Measurements from ENCODE around the gene FBLN5. TPM values are rescaled to one million over a fixed set of nuclear protein-coding genes. Genes with fewer than 3 reads are reported as not detected.

The FBLN5 gene
- total RNA-seq, 1 donor, result 0.63 TPM

DNA sequence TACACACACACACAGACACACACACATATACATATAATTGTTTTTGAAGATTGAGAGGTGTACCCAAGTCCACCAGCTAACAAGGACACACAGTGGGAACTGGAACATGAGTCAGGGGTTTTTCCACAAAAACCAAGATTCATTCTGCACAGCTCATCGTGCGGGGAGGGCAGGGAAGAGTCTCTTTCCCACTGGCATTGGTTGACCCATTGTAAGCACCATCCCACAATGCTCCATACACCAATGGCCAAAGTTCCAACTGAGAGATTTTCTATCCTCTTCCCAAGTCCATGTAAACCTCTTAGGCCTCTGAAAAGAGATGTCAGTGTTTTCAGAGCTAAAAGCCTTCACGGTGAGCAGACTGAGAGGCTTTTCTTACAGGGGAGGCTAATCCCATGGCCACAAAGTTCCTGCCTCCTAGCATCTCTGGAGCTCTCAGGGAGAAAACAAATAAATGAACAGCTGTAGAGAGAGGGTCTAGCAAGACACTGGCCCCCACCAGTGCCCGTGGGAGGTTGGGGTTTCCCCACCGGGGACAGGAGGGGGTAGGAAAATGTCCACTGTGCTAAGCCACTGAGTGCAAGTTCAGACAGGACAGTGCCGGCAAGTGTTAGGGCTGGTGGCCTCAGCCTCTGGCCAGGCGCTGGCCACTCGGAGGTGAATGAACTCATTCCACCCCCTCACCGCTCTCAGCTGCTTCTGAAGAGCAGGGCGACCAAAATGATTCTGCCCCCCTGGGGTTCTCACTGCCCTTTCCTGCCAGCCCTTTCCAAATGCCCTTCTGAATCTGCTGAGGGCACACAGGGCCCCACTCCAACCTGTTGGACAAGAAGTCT, 58.6 kb downstream of the FBLN5 start:
- peaks cover 24% of the 10 kb centered on the region for H3K4me1 ChIP-seq (ENCODE audit: insufficient read depth, low read length)

DNA sequence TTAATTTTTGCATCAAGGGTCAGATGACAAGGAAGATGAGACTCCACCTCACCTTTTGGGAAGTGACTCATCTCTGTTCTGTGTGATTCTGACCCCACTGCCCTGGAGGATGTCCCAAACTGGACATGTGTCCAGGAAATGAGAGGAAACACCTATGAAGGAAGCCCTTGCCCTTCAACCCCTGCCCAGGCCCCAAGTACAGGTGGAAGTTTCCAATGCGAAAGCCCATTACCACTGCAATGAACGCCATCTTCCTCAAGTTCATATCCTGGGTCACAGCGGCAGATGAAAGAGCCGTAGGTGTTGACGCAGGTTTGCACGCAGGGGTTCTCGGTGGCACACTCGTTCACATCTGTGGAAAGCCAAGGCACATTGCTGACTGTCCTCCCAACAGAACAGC, 60.5 kb downstream of the FBLN5 start:
- H3K4me3 ChIP-seq (ENCODE audit: low read length), result no peak overlapping the region

More for the DNA sequence above, 58.6 kb downstream of the FBLN5 start:
- H3K9me3 ChIP-seq (ENCODE audit: low read depth, low read length), result no peaks in the 10 kb centered on the region
- no peaks in the 10 kb centered on the region for H3K27me3 ChIP-seq (ENCODE audit: insufficient read depth, low read length)
- H3K4me3 ChIP-seq (ENCODE audit: low read length), result no peak overlapping the region

DNA sequence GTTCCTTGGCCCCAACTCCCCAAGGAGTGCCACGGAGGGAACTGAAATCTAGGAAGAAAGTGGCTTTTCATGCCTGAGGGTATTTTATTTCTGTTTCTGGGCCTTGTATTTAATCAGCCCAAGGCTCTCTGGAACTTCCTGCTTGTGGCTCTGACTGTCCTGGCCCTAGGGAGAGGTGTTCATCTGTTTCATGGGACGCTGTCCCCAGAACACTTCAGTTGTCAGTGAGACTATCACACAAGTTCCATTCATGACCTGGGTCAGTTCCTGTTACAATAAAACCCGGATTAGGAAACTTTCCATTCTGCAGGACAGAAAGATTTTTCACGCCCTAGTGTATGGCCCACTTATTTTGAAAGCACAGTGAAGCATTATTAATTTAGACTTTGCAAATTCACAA, 61.7 kb downstream of the FBLN5 start:
- no peaks in the 10 kb centered on the region for H3K27me3 ChIP-seq (ENCODE audit: insufficient read depth, low read length)
- H3K4me1 ChIP-seq (ENCODE audit: insufficient read depth, low read length), result peaks cover 16% of the 10 kb centered on the region
- H3K9me3 ChIP-seq (ENCODE audit: low read depth, low read length), result no peaks in the 10 kb centered on the region

More for the DNA sequence above, 60.5 kb downstream of the FBLN5 start:
- Histone ChIP-seq H3K9me3 (ENCODE audit: low read depth, low read length) (no peaks in the 10 kb centered on the region), H3K4me1 (ENCODE audit: insufficient read depth, low read length) (peaks cover 19% of the 10 kb centered on the region), H3K27me3 (ENCODE audit: insufficient read depth, low read length) (no peaks in the 10 kb centered on the region)

DNA sequence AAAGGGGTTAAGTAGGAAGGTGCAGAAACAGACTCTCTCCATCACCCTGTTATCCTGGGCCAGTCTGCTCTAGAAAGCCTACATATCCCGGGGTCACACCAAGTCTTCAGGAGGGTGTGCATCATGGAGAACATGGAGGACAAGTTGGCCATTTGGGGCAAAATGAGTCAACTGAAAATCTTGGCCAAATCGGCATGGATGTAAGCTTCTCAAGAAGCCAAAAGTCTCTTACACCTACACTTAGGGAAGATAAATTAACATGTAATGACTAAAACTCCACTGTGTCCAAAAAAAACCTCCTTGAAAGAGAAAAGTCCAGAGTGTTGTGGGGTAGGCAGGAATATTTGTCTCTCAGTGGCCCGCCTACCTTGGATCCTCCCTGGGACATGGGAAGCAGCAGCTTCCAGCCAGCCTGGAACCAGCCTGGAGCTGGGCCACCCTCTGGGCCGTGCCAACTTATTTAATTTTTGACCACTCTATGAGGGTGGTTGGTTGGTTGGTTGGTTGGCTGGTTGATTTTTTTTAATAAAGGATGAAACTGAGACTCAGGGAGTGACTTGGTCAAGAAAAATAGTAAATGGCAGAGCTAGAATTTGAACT, 62.3 kb downstream of the FBLN5 start:
- Histone ChIP-seq H3K27me3 (ENCODE audit: insufficient read depth, low read length) (no peaks in the 10 kb centered on the region), H3K4me3 (ENCODE audit: low read length) (no peak overlapping the region), H3K9me3 (ENCODE audit: low read depth, low read length) (no peaks in the 10 kb centered on the region), H3K4me1 (ENCODE audit: insufficient read depth, low read length) (peaks cover 14% of the 10 kb centered on the region)

More for the DNA sequence above, 61.7 kb downstream of the FBLN5 start:
- no peak overlapping the region for H3K4me3 ChIP-seq (ENCODE audit: low read length)

DNA sequence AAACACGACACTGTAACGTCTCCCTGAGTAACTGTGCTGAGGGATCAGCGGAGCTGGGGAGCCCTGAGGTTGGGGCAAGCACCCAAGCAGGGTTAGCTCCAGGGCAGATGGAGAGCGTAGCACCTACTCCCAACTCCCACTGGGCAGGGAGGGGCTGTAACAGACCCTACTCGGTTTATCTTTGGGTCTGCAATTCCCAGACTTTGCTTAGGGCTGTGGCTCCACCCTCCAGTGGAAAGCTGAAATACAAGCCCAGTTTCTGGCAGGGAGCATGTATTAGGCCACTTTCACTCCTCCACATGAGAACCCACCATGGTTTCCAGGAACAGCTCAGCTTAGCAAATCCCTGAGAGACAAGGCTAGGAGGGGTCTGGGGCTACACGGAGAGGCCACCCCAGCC, 62.8 kb downstream of the FBLN5 start:
- H3K4me1 ChIP-seq (ENCODE audit: insufficient read depth, low read length), result peaks cover 8% of the 10 kb centered on the region
- H3K27me3 ChIP-seq (ENCODE audit: insufficient read depth, low read length), result no peaks in the 10 kb centered on the region
- H3K4me3 ChIP-seq (ENCODE audit: low read length), result no peak overlapping the region
- H3K9me3 ChIP-seq (ENCODE audit: low read depth, low read length), result no peaks in the 10 kb centered on the region

DNA sequence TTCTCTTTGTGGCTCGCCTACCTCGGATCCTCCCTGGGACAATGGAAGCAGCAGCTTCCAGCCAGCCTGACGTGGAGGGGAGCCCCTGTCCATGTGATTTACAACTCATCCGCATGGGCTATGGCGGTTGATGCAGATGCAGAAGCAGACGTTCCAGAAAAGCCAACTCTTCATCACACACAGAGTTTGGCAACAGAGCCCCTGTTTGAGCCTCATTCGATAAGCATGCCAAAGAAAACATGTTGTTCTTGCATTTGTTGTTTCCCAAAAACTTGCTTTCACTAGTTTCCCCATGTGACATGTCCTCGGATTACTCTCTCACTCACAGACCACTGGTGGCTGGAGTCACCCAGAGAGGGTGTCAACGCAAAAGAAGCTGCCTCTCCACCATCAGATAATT, 63.7 kb downstream of the FBLN5 start:
- peaks cover 4% of the 10 kb centered on the region for H3K4me1 ChIP-seq (ENCODE audit: insufficient read depth, low read length)
- H3K9me3 ChIP-seq (ENCODE audit: low read depth, low read length), result no peaks in the 10 kb centered on the region
- no peak overlapping the region for H3K4me3 ChIP-seq (ENCODE audit: low read length)
- H3K27me3 ChIP-seq (ENCODE audit: insufficient read depth, low read length), result no peaks in the 10 kb centered on the region

DNA sequence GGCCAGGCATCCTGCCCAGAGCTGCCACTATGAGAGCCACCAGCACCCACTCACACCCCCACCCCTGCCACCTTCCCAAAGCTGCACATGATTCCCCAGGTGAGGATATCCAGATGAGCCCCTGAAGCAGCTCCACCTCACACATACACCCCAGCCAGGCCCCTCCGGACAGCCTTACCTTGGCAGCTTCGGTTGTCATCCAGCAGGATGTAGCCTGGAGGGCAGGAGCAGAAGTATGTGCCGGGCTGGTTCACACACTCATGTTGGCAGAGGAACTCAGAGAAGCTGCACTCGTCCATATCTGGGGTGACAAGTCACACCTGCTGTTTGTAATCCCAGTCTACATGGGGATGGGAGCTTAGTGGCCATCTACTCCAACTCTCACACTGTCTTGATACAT, 64.7 kb downstream of the FBLN5 start:
- H3K4me3 ChIP-seq (ENCODE audit: low read length), result no peak overlapping the region

DNA sequence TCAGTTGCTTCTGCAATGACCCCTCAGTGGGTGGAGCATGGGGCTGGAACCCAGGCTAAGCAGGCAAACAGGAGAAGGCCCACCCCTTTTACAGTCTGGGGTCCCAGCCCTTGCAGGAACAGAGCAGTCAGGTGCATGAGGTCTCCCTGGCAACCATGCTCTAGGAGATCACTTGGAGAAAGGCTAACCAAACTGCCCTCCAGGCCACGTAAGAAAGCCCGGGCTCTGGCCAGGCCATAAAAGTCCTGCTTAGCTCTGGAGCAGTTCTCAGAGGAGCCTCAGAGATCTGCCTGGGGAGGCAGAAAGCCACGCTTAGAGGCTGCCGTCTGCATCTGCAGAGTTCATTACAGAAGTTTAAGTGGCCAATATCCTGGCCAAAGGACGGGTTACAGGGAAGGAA, 65.1 kb downstream of the FBLN5 start:
- H3K27me3 ChIP-seq (ENCODE audit: insufficient read depth, low read length), result no peaks in the 10 kb centered on the region
- peaks cover 7% of the 10 kb centered on the region for H3K4me1 ChIP-seq (ENCODE audit: insufficient read depth, low read length)
- H3K9me3 ChIP-seq (ENCODE audit: low read depth, low read length), result no peaks in the 10 kb centered on the region
- H3K4me3 ChIP-seq (ENCODE audit: low read length), result no peak overlapping the region

More for the DNA sequence above, 64.7 kb downstream of the FBLN5 start:
- Histone ChIP-seq H3K27me3 (ENCODE audit: insufficient read depth, low read length) (no peaks in the 10 kb centered on the region), H3K4me1 (ENCODE audit: insufficient read depth, low read length) (peaks cover 4% of the 10 kb centered on the region), H3K9me3 (ENCODE audit: low read depth, low read length) (no peaks in the 10 kb centered on the region)

DNA sequence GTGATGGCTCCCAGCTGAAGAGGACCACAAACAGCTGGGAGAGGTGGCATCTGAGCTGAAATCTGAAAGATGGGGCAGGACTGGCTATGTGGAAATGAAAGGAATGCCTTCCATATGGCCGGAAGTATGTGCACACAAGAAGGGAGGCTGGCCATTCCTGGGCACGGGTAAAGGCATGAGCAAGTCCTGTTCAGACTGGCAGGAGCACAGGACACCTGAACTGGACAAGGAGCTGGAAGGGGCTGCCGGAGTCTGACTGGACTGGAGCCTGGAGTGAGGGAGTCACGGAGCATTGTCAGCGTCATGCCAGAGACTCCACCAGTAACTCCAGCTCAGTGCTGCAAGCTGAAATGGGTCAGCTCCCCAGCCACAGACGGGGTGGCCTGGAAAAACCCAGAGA, 68.3 kb downstream of the FBLN5 start:
- H3K4me1 ChIP-seq (ENCODE audit: insufficient read depth, low read length), result peaks cover 23% of the 10 kb centered on the region
- no peaks in the 10 kb centered on the region for H3K27me3 ChIP-seq (ENCODE audit: insufficient read depth, low read length)
- H3K9me3 ChIP-seq (ENCODE audit: low read depth, low read length), result no peaks in the 10 kb centered on the region
- H3K4me3 ChIP-seq (ENCODE audit: low read length), result no peak overlapping the region

DNA sequence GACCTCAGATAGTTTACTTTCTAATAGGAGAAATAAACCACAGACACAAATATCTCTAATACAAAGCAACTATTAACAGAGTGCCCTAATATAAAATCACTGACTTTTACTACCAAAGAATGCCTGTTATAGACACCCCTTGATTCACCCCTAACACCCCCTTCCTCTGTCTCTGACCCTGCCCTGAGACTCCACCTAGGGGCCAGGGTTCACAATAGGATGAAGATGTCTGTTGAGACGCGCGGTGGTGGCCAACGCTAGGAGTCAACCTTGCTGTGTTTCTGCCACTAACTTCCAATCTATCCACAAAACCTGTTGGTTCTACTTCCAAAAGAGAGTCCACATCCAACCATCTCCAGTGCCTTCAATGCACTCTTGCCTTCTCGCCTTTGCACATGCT, 69.2 kb downstream of the FBLN5 start:
- peaks cover 32% of the 10 kb centered on the region for H3K4me1 ChIP-seq (ENCODE audit: insufficient read depth, low read length)
- no peaks in the 10 kb centered on the region for H3K27me3 ChIP-seq (ENCODE audit: insufficient read depth, low read length)
- H3K4me3 ChIP-seq (ENCODE audit: low read length), result no peak overlapping the region
- H3K9me3 ChIP-seq (ENCODE audit: low read depth, low read length), result no peaks in the 10 kb centered on the region

DNA sequence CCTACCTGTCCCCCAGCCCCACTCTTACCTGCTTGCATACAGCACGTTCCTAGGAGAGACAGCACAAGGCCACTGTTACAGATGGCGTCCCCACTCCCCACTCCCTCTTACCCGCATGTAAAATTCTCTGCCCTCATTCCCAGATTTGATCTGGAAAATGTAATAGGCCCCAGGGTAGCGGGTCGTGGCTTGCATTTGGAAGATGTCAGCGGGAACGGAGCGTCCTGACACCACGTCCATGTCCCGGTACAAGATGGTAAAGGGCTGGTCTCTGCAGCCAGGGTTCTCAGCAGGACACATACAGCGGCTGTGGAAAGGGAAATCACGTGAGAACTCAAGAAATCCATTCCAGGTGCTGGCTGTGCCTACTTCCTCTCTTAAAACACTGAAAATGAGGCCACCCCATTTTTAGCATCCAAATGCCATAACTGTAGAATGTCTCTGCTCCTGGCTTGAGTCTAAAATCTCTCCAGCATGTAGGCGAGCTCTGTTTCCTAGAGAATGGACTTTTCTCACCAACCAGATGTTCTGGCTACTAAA, 70.0 kb downstream of the FBLN5 start:
- no peaks in the 10 kb centered on the region for H3K27me3 ChIP-seq (ENCODE audit: insufficient read depth, low read length)
- H3K4me1 ChIP-seq (ENCODE audit: insufficient read depth, low read length), result peaks cover 41% of the 10 kb centered on the region
- no peak overlapping the region for H3K4me3 ChIP-seq (ENCODE audit: low read length)
- H3K9me3 ChIP-seq (ENCODE audit: low read depth, low read length), result no peaks in the 10 kb centered on the region

DNA sequence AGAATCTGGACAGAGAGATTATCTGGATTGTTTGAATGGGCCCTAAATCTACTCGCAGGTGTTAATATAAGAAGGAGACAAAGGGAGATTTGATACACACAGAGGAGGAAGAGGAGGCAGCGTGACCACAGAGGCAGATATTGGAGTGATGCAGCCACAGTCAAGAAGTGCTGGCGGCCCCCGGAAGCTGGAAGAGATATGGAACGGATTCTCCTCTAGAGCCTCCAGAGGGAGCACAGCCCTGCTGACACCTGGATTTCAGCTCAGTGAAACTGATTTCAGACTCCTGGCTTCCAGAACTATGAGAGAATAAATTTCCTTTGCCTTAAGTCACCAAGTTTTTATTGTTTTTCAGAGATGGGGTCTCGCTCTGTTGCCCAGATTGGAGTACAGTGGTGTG, 71.0 kb downstream of the FBLN5 start:
- H3K4me1 ChIP-seq (ENCODE audit: insufficient read depth, low read length), result peaks cover 50% of the 10 kb centered on the region
- H3K9me3 ChIP-seq (ENCODE audit: low read depth, low read length), result no peaks in the 10 kb centered on the region
- H3K27me3 ChIP-seq (ENCODE audit: insufficient read depth, low read length), result no peaks in the 10 kb centered on the region
- no peak overlapping the region for H3K4me3 ChIP-seq (ENCODE audit: low read length)

DNA sequence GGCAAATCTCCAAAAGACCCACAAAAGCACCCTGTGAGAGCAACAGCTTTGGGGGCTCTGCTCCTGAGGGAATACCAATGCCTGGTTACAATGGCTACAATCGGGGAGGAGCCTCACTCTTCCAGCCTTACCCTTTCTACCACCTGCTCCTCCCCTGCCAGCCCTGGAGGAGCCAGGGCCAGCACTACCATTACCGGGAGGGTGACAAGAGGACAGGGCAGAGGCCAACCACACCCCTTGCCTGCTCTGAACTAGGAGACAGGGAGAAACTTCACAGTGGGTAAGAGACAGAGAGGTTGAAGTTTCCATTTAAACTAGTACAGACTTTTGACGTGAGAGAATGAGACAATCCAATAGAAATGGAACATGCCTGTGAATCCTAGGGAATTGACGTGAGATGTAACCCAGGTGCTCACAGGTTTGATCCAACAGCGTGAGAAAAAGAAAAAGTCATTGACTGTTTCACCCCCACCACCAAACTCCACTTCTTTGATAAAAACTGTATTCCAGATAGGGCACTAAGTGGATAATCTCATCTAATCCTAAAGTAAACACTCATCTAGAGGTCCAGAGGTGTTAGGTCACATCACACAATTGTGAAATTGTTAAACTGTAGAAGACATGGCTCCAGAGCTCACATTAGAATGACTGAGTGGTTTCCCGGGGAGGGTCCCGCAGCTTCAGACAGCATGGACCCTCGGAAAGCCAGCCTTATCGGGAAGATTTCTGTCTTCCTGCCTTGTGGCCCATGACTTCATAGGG, 71.8 kb downstream of the FBLN5 start:
- Histone ChIP-seq H3K27me3 (ENCODE audit: insufficient read depth, low read length) (no peaks in the 10 kb centered on the region), H3K9me3 (ENCODE audit: low read depth, low read length) (no peaks in the 10 kb centered on the region), H3K4me1 (ENCODE audit: insufficient read depth, low read length) (peaks cover 57% of the 10 kb centered on the region), H3K4me3 (ENCODE audit: low read length) (no peak overlapping the region)

DNA sequence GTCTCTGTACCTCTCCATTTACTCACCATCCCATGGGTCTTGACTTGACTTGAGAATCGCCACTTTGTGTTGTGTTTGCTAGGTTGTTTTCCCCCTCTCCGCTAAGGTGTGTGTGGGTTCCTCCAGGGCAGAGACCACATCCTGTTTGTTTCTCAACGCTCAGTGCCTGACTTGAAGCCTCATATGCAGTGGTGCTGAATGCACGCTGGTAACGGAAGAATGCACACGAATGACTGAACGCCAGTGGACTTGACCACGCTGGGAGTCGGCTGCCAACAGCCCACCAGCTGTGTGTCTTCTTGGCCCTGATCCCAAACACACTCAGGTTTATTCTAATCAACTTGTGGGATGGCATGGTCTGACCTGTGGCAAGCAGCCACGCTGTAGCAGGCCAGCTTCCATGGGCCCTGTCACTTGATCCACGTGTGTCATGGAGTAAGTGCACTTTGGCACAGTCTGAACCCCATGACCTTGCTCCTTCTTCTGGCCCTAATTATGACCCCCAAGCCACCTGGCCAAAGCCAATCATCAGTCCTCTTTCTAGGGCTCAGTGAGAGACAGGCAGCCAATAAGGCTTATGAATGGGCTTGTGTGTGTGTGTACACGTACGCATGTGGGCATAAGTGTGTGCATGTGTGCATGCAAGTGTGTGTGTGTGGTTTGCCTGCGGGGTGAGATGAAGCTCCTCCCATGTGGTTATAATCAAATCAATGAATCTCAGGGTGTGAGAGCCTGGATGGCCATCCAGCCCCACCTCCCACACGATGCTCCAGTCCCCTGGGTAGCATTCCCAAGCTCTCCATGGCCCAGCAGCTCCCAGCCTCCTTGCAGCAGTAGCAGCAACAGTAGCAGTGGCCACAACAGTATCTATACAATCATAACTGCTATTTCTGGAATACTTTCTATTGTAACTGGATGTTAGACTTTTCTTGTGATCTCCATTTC, 73.8 kb downstream of the FBLN5 start:
- Histone ChIP-seq H3K4me3 (ENCODE audit: low read length) (peak overlapping the region; percentile 17), H3K27me3 (ENCODE audit: insufficient read depth, low read length) (no peaks in the 10 kb centered on the region), H3K9me3 (ENCODE audit: low read depth, low read length) (no peaks in the 10 kb centered on the region), H3K4me1 (ENCODE audit: insufficient read depth, low read length) (peaks cover 73% of the 10 kb centered on the region)

All from mononuclear cell (primary cell).